GM12878 (cell line): ENCODE measurements around the gene RSBN1L. TPM values are rescaled to one million over a fixed set of nuclear protein-coding genes. Genes with fewer than 3 reads are reported as not detected.

ENCODE experiments used
- ATAC-seq: fragments of 200-7000 bp; cut with Tn5 transposase; 3 replicates; pipeline ENCODE4 v1.9.1; 2020; ENCODE audit warnings: mild to moderate bottlenecking, moderate library complexity
- BruUV-seq: library from RNA; stranded (reverse); fragments of 400-500 nt; replicated peaks from 2 replicates; lab custom pipeline; 2021; lab: Mats Ljungman, UMichigan
- CTCF ChIA-PET: fragments of 300-600 bp; sonication (Branson Sonifier 250); formaldehyde crosslinking; extraction: SDS; loops from one replicate; lab custom pipeline; 2021; ENCODE audit warnings: inconsistent platforms; lab: Yijun Ruan, JAX
- POLR2A ChIA-PET: fragments of 350-600 bp; formaldehyde crosslinking; extraction: SDS; loops from one replicate; lab custom pipeline; 2021; ENCODE audit warnings: inconsistent platforms; lab: Charles Lee
- RAD21 ChIA-PET: fragments of 300-600 bp; sonication (Branson Sonifier 250); formaldehyde crosslinking; loops from one replicate; lab custom pipeline; 2023; ENCODE audit warnings: antibody characterized with exemption; ENCODE audit not compliant: unreplicated experiment; lab: Charles Lee
- SMC1A ChIA-PET: fragments of 300-600 bp; sonication (Branson Sonifier 250); formaldehyde crosslinking; loops from one replicate; lab custom pipeline; 2023; ENCODE audit not compliant: unreplicated experiment, uncharacterized antibody; lab: Charles Lee
- DNase-seq: peaks from one replicate; pipeline ENCODE4 v3.0.0-alpha.2; 2011; ENCODE audit warnings: low read depth, low spot score
- FAIRE-seq: peaks from 3 replicates; lab custom pipeline; 2011; peaks lifted over from hg19 to GRCh38; lab: Jason Lieb, UNC
- H2AFZ ChIP-seq: 2 replicates; pipeline ENCODE4 v1.6.0; 2011; ENCODE audit warnings: low read depth, low read length, control low read depth; ENCODE audit not compliant: control insufficient read depth
- H3K27ac ChIP-seq: 2 replicates; pipeline ENCODE4 v1.5.1; 2011; ENCODE audit warnings: control low read depth; ENCODE audit not compliant: control insufficient read depth, insufficient read depth
- H3K27me3 ChIP-seq, 2 experiments: replicated peaks in 1 of 2; 2 replicates each; pipeline versions ENCODE4 v1.6.0 to v1.6.1; 2011; ENCODE audit warnings: low read length in 1 of 2; ENCODE audit not compliant: control insufficient read depth in 2 of 2, insufficient read depth in 2 of 2
- H3K36me3 ChIP-seq, 2 experiments: 2 replicates each; pipeline ENCODE4 v1.5.1; 2011; ENCODE audit warnings: low read length in 1 of 2; ENCODE audit not compliant: control insufficient read depth in 2 of 2, insufficient read depth in 2 of 2
- H3K4me1 ChIP-seq: 2 replicates; pipeline ENCODE4 v1.6.1; 2011; ENCODE audit warnings: mild to moderate bottlenecking, low read length, moderate library complexity, mixed read lengths; ENCODE audit not compliant: control insufficient read depth, insufficient read depth
- H3K4me2 ChIP-seq: 2 replicates; pipeline ENCODE4 v1.6.0; 2011; ENCODE audit warnings: control low read depth; ENCODE audit not compliant: control insufficient read depth, insufficient read depth
- H3K4me3 ChIP-seq: fragments of 200-600 bp; sonication (generic); 2 replicates; pipeline ENCODE4 v1.5.1; 2016
- H3K79me2 ChIP-seq: 2 replicates; pipeline ENCODE4 v1.6.0; 2011; ENCODE audit warnings: low read length; ENCODE audit not compliant: control insufficient read depth, insufficient read depth
- H3K9ac ChIP-seq: 2 replicates; pipeline ENCODE4 v1.8.0; 2011; ENCODE audit warnings: low read length, control low read depth, mixed read lengths; ENCODE audit not compliant: control insufficient read depth, insufficient read depth
- H3K9me3 ChIP-seq: replicated peaks from 3 replicates; pipeline ENCODE4 v1.5.1; 2011; ENCODE audit warnings: mild to moderate bottlenecking, low read length; ENCODE audit not compliant: control insufficient read depth, insufficient read depth
- H4K20me1 ChIP-seq: 2 replicates; pipeline ENCODE4 v1.6.0; 2011; ENCODE audit not compliant: control insufficient read depth, insufficient read depth
- BACH1 ChIP-seq: fragments of 450-650 bp; IDR thresholded peaks from 2 replicates; pipeline ENCODE4 v1.6.1; 2017; ENCODE audit warnings: mild to moderate bottlenecking, borderline replicate concordance
- CBX5 ChIP-seq: sonication (generic); IDR thresholded peaks from 2 replicates; pipeline ENCODE4 v1.6.1; 2016; ENCODE audit warnings: low read depth, moderate library complexity, mild to moderate bottlenecking, inconsistent platforms
- CHD1 ChIP-seq: IDR thresholded peaks from 2 replicates; pipeline ENCODE4 v1.6.1; 2012; ENCODE audit warnings: low read depth, low read length, improper control_type of control experiment
- CHD2 ChIP-seq: IDR thresholded peaks from 2 replicates; pipeline ENCODE4 v1.6.1; 2011; ENCODE audit warnings: low read depth, low read length, improper control_type of control experiment, borderline replicate concordance
- ESRRA ChIP-seq: IDR thresholded peaks from 2 replicates; pipeline ENCODE4 v1.6.1; 2012; ENCODE audit warnings: mild to moderate bottlenecking, low read length, improper control_type of control experiment
- ETV6 ChIP-seq, 2 experiments: fragments of 450-650 bp in 1 of 2; IDR thresholded peaks in 1 of 2; conservative IDR thresholded peaks in 1 of 2; 2 replicates each; pipeline ENCODE4 v1.6.1; 2014; ENCODE audit warnings: antibody characterized with exemption in 1 of 2, borderline replicate concordance in 1 of 2, low read depth in 1 of 2, mild to moderate bottlenecking in 1 of 2, moderate library complexity in 1 of 2
- GABPA ChIP-seq: IDR thresholded peaks from 2 replicates; pipeline ENCODE4 v1.6.1; 2014; ENCODE audit warnings: antibody characterized with exemption, low read depth, mild to moderate bottlenecking, inconsistent platforms
- KAT2A ChIP-seq: conservative IDR thresholded peaks from 2 replicates; pipeline ENCODE4 v1.6.1; 2011; ENCODE audit warnings: low read depth, low read length; ENCODE audit not compliant: control insufficient read depth
- MEF2B ChIP-seq: fragments of 450-650 bp; IDR thresholded peaks from 2 replicates; pipeline ENCODE4 v1.6.1; 2018; ENCODE audit warnings: mild to moderate bottlenecking, moderate library complexity; ENCODE audit not compliant: partially characterized antibody, poor library complexity, severe bottlenecking
- MLLT1 ChIP-seq: fragments of 450-650 bp; IDR thresholded peaks from 2 replicates; pipeline ENCODE4 v1.6.1; 2016; ENCODE audit warnings: mild to moderate bottlenecking
- RUNX3 ChIP-seq: IDR thresholded peaks from 2 replicates; pipeline ENCODE4 v1.6.1; 2012; ENCODE audit warnings: low read length, inconsistent platforms
- SMAD5 ChIP-seq: IDR thresholded peaks from 2 replicates; pipeline ENCODE4 v1.6.1; 2016; ENCODE audit warnings: antibody characterized with exemption, low read depth
- SREBF1 ChIP-seq: IDR thresholded peaks from 2 replicates; pipeline ENCODE4 v1.6.1; 2012; ENCODE audit warnings: mild to moderate bottlenecking, low read length
- TARDBP ChIP-seq: IDR thresholded peaks from 2 replicates; pipeline ENCODE4 v1.6.1; 2016; ENCODE audit warnings: borderline replicate concordance
- ZBTB40 ChIP-seq: fragments of 450-650 bp; IDR thresholded peaks from 2 replicates; pipeline ENCODE4 v1.6.1; 2016; ENCODE audit warnings: mild to moderate bottlenecking, moderate library complexity, borderline replicate concordance
- ZNF217 ChIP-seq: fragments of 450-650 bp; IDR thresholded peaks from 2 replicates; pipeline ENCODE4 v1.6.1; 2017; ENCODE audit warnings: antibody characterized with exemption, mild to moderate bottlenecking
- WGBS: methylation state at CpG from one replicate; pipeline ENCODE4 v1.1.6; 2016; ENCODE audit warnings: low lambda C conversion rate; ENCODE audit not compliant: insufficient replicate concordance, insufficient coverage; ENCODE audit errors: missing lambda C conversion rate; 5-methylcytosine and 5-hydroxymethylcytosine counted together
- in situ Hi-C: fragments of 300-500 bp; cut with MboI; formaldehyde crosslinking; loops from 9 replicates; pipeline ENCODE4 v1.14.3; 2018; ENCODE audit warnings: mixed read lengths
- intact Hi-C: fragments of 100-400 bp; cut with micrococcal nuclease; formaldehyde crosslinking; loops from one replicate; pipeline ENCODE4 v1.14.2; 2022; ENCODE audit not compliant: unreplicated experiment
- polyA plus RNA-seq, 11 experiments: library from polyadenylated mRNA; depleted of rRNA in 4 of 11; unstranded in 6 of 11; stranded (reverse) in 5 of 11; fragments of >200 nt; fragmentation: Nextera tagmentation in 4 of 11; fragmentation: Illumina TruSeq in 1 of 11; extraction: Ambion mirVana in 4 of 11; extraction: Trizol in 1 of 11; gene quantifications; 1 replicate in 1 of 11; 2 replicates in 10 of 11; pipeline versions ENCODE4 v1.2.1 to v1.2.3, GENCODE V29; 2011 to 2016; ENCODE audit warnings: inconsistent platforms in 2 of 11, missing spikeins in 2 of 11, low read depth in 1 of 11
- total RNA-seq, 4 experiments: library from RNA; depleted of rRNA in 3 of 4; stranded (reverse); fragments of >200 nt in 3 of 4; fragmentation: Illumina TruSeq in 1 of 4; extraction: Trizol in 1 of 4; gene quantifications; 2 replicates each; pipeline versions ENCODE4 v1.2.1 to v1.2.3, GENCODE V29; 2013 to 2021

Gene RSBN1L
- total and polyA plus RNA-seq, 10 of the 15 experiments (the other 5 are each of a cell fraction or from before 2014, with no cell fraction given) = 4.5 to 23.7 (median 10.3) TPM

DNA sequence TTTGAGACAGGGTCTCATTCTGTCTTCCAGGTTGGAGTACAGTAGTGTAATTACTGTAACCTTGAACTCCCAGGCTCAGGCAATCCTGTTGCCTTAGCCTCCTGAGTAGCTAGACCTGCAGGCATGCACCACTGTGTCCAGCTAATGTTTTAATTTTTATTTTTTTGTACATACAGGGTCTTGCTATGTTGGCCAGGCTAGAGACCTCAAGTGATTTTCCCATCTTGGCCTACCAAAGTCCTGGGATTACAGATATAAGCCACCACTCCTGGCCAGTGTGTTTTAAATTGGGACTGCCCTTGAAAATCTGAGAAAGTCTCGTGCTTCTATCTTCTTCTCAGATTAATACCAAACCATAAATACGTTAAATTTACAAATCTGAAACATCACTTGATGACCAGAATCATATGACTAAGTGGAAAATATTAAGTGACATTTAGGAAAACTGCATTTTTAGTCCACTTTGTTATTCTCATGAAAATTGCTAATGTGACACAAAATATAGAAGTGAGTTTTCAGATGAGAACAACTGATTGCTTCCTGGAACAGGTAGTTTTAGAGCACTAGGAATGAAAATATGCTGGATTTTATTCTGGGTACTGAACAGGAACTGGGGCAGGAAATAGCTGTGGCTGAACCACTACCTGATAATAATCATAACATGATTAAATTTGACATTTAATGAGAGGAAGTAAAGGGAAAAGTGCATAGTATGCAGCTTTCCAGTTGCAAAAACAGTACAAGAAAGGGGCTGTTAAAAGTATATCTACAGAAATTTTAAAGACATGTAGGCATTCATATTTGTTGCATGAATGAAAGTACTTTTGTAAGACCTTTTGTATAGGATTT, 106.5 kb downstream of the RSBN1L start:
- peak overlapping the region; percentile 66 for H3K4me2 ChIP-seq
- POLR2A ChIA-PET = interaction anchor here (0.5 to 1.2 kb wide), 3 partner anchors 21 to 107 kb away, joined by 3 to 7 read pairs (median 5); partner anchors contain the start of gene RSBN1L
- CTCF ChIA-PET = interaction anchor here (0.6 to 2.4 kb wide), 9 partner anchors 11 to 151 kb away, joined by 3 to 6 read pairs (median 3); no protein-coding TSS in a partner anchor
- intact Hi-C loops = no loop called here
- no peak for FAIRE-seq
- no TSS peak for BruUV-seq
- SMC1A ChIA-PET = interaction anchor here (1.0 to 3.4 kb wide), 9 partner anchors 9 to 131 kb away, joined by 3 to 16 read pairs (median 4); no protein-coding TSS in a partner anchor
- H3K36me3 ChIP-seq = no peaks in the 10 kb centered on the region
- peaks cover 16% of the 10 kb centered on the region for H3K4me1 ChIP-seq
- no peaks in the 10 kb centered on the region for H3K27me3 ChIP-seq
- no peaks in the 10 kb centered on the region for H4K20me1 ChIP-seq
- H3K9me3 ChIP-seq = peaks cover 5% of the 10 kb centered on the region
- no peak for ATAC-seq
- RAD21 ChIA-PET = interaction anchor here (0.6 to 1.1 kb wide), 4 partner anchors 60 to 238 kb away, joined by 3 to 4 read pairs (median 4); no protein-coding TSS in a partner anchor
- 0% methylated on average over 2 of the region's 2 CpGs for WGBS
- no peak overlapping the region for H3K9ac ChIP-seq
- in situ Hi-C loops = no loop called here
- H3K4me3 ChIP-seq = 0 out of 2 replicates have a peak overlapping the region, but pooled peaks have one; percentile 0
- TF ChIP-seq SMAD5 (no peak), RUNX3 (0 out of 2 replicates have a peak, but pooled peaks have one; percentile 11), ESRRA (no peak), ETV6 (conservative IDR thresholded peaks at IDR 0.05 in 1 of 2, IDR thresholded peaks at IDR 0.05 in 1 of 2; ENCODE audit: borderline replicate concordance in 1 of 2, low read depth in 1 of 2) (0 out of 4 replicates have a peak, but pooled peaks of 1 of the 2 experiments have one; percentile 22), SREBF1 (no peak), CHD1 (no peak), TARDBP (no peak), CHD2 (no peak), KAT2A (no peak), GABPA (no peak), CBX5 (no peak), ZBTB40 (no peak), BACH1 (no peak), MEF2B (no peak), MLLT1 (no peak), ZNF217 (no peak)
- no peak for DNase-seq
- H3K27ac ChIP-seq = peak overlapping the region; percentile 9; the same call in 1 of the 2 replicates
- no peak overlapping the region for H2AFZ ChIP-seq
- peaks cover 91% of the 10 kb centered on the region for H3K79me2 ChIP-seq
